HG03045 (cell line): ENCODE data around the gene TSPAN16.
A peak's percentile ranks its signal among the peaks of the same experiment; 100 is the strongest.
"Not testable (repeated sequence)": the region's sequence is repeated elsewhere in the genome, so short reads cannot be mapped to it uniquely, and the experiment has no call there.

Source experiments
- ATAC-seq: cut with Tn5 transposase; IDR thresholded peaks from one replicate; pipeline ENCODE4 v1.9.1; 2021; ENCODE audit warnings: mild to moderate bottlenecking, moderate library complexity; ENCODE audit not compliant: unreplicated experiment

TSPAN16 gene

DNA sequence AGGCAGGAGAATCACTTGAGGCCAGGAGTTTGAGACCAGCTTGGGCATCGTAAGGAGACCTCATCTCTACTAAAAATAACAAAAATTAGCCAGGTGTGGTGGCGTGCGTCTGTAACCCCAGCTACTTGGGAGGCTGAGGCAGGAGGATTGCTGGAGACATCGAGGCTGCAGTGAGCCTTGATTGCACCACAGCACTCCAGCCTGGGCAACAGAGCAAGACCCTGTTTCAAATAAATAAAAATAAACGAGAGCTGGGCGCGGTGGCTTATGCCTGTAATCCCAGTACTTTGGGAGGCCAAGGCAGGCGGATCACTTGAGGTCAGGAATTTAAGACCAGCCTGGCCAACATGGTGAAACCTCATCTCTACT, 44.1 kb downstream of the TSPAN16 start:
- ATAC-seq: not testable (repeated sequence)

GRCh38 chr19:11342429-11342828, 46.5 kb downstream of the TSPAN16 start:
- no peak for ATAC-seq

GRCh38 chr19:11345122-11345803, 49.3 kb downstream of the TSPAN16 start:
- ATAC-seq: no peak

DNA sequence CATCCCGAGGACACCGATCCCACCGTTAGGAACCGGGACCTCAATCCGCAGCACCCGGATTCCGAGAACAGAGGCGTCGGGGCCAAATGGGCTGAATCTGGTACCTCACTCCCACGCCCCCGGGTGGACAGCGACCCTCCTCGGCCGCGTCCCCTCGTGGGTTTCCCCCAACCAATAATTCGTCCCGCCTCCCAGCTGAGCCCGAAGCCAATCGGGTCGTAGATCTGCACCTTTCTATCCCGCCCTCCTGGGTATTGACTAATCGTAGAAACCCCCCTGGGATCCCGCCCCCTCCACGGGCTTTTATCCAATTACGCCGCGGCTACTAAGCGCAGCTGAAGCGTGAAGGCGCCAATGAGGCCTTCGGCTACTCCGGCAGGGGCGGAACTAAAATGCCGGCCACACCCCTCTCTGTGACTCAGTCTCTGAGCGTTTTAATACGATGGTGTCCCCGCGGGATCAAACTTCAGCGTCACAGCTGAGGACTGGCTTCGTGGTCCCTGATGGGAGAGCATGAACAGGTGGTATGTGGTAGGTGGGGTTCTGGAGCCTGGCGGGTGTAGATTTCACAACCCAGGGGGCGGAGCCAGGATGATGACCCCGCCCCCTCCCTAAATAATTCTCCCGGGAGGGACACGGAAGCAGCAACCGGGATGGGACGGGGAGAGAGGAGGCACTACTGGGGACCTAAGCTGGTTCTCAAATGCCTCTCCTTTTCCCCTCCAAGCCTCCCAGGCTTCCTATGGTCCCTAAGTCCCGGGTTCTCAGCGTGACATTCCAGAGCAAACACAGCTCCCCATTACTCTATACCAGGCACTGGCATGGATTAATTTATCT, 50.4 kb downstream of the TSPAN16 start, which contains the start of the genes CCDC159 and TMEM205:
TSS of gene CCDC159 (plus strand) at position 416 of the 837 bp plus-strand sequence. CDS start at position 504, 88 bp downstream.
TSS of gene TMEM205 (minus strand) at position 165 of the 837 bp plus-strand sequence. CDS start 649 bp downstream, outside the sequence.
- peak; percentile 90 for ATAC-seq

- no peak for ATAC-seq
These were observed 51.6 kb downstream of the TSPAN16 start for GRCh38 chr19:11347546-11348039.

DNA sequence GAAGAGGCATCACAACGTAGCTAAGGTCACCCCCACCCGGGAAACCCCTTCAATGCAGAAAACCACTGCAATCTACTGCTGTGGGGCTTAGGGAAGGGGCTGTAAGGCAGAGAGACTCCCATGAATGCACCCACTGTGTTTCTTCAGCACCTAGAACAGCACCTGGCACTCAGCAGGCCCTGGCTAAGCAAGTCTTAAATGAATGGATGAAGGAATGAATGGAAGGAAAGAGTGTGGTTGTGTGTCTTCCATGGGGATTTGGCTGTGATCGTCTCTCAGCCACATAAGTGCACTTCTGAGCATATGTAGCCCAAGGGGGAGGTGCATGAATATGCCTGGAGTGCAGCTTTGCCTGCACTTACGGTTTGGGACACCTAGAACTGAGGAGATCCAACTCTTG, 53.2 kb downstream of the TSPAN16 start:
- no peak for ATAC-seq

GRCh38 chr19:11354102-11354501, 58.1 kb downstream of the TSPAN16 start:
- ATAC-seq: not testable (repeated sequence)

DNA sequence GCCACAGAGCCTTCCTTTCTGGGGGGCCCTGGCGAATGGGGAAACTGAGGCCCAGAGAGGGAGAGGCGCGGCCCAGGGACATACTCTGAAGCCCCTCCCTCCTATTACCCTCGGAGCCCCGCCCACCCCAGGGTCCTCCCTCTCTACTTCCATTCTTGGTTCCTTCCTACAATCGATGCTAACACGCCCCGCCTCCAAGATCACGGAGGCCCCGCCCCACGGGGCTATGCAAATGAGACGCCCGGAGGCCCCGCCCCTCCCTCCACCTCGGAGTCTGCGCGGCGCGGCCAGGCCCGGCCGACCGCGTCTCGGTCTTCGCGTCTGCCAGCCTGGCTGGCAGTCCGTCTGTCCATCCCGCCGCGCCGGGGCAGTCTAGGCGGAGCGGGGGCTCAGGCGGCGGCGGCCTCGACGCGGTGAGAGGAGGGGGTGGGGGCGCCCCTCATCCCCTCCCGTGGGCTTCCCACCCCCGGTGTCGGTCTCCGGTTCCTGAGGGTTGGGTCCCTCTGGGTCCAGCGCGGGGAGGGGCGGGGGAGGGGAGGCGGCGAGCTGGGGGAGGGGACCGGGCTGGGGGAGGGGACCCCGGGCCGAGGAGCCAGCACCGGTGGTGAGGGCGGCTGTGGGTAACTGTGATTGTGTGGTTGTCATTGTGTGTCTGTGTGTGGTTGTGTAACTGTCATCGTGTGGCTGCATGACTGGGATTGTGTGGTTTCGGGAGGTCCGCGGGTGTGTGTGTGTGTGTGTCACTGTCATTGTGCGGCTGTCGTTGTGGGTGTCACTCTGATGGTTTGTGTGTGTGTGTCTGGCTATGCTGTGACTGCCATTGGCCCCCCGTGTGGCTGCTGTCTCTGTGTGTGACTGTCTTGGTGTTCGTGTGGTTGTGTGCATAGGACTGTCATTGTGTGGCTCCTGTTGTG, 59.5 kb downstream of the TSPAN16 start, which contains the start of gene PLPPR2:
TSS of gene PLPPR2 (plus strand) at position 273 of the 914 bp plus-strand sequence. CDS start 2,242 bp downstream, outside the sequence.
- ATAC-seq: no peak

DNA sequence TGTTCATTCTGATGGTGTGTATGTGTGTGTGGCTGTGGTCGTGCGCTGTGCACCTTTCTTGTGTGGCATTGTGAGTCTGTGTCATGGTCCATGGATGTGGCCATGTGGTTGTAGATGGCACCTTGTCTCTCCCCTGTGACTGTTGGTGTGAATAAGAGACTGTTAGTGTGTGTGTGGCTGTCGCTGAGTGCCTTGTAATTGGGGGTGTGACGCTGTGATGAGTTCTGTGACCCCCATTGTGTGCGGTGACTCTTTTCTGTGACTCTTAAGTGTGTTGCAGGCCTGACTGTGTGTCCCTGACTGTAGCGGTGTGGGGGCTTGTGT, 60.1 kb downstream of the TSPAN16 start:
- ATAC-seq: no peak

DNA sequence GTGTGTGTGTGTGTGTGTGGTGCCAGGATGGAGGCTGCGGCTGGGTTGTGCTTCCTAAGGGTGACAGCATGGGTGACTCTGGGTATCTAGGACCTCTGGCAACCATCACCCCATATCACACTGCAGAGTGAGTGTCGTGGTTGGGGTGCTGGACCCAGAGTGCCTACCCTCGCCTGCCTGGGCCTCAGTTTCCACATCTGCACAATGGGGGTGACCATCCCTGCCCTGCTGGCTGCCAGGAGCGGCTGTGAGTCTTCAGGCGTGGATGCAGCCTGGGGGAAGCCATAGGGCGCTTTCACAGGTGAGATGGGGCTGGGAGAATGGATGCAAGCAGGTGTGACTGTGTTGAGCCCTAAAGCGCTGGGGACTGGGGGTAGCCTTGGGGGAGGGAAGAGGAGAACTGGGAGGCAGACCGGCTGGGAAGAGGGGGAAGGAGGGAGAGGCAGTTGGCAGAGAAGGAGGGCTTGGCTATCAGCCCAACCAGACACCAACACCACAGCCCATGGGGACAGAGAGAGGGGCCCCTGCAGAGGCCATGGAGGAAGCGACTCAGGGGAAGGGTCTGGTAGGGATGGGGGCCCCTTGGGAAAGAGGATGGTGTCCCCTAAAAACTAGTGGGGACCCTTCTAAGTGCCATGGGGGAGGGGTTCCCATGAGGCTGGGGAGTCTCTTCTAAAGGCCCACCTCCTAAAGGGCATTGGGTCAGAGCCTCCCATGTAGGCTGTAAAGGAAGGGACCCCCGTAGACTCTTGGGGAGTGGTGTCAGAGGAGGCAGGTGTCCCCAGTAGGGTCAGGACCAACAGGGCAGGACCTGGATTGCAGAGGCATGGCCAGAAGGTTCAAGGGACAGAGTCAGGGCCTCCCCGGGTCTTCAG, 61.0 kb downstream of the TSPAN16 start:
- ATAC-seq: no peak

- ATAC-seq: no peak
These were observed 63.5 kb downstream of the TSPAN16 start for GRCh38 chr19:11359421-11359820.

- ATAC-seq: no peak
These were observed 65.2 kb downstream of the TSPAN16 start for GRCh38 chr19:11361037-11361770.

DNA sequence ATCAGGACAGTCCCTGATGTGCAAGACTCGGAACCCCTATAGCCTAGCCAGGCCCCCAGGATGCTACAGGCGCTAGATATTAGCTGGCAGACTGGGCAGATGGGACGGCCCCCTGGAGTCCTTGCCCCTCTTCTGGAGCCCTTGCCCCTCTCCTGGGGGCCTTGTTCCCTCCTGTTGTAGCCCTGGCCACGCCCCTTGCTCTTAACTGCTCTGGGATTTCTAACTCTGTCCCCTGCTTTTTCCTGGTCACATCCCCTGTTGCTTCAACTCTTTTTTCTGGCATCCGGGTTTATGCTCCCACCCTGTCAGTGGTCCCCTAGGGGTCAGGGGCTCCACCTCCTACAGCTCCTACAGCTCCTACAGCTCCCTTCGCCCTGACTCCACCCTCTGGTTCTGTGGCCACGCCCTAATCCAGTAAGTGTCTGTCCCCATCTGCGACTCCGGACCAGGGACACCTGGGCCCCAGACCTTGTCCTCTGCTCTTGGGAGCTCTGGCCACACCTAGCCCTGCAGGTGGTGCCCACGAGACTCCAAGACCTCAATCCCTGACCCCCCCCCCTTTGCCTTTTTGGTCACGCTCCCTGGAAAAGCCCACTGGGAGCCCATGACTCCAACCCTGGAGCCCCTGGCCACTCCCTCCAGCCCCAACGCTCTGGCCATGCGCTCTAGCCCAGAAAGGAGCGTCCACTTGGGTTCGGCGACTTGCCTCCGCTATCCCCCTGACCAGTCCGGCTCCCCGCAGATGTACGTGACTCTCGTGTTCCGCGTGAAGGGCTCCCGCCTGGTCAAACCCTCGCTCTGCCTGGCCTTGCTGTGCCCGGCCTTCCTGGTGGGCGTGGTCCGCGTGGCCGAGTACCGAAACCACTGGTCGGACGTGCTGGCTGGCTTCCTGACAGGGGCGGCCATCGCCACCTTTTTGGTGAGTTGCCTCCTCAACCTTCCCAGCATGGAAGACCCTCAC, 66.1 kb downstream of the TSPAN16 start:
- no peak for ATAC-seq

- no peak for ATAC-seq
These were observed 67.9 kb downstream of the TSPAN16 start for GRCh38 chr19:11363881-11364280.

DNA sequence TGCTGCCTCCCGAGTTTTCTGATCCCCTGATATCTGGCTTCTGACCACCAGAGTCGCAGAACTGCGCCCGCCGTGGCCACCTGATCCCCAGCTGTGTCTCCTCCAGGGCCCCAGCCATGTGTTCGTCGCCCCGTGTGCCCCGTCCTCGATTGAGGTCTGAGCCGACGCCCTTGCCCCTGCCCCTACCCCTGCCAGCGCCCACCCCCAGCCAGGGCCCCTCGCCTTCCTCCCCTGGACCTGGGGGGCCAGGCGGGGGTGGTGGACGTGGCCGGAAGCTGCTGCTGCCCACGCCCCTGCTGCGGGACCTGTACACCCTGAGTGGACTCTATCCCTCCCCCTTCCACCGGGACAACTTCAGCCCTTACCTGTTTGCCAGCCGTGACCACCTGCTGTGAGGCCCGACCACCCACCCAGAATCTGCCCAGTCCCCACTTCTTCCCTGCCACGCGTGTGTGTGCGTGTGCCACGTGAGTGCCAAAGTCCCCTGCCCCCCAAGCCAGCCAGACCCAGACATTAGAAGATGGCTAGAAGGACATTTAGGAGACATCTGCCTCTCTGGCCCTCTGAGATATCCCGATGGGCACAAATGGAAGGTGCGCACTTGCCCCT, 68.4 kb downstream of the TSPAN16 start:
- no peak for ATAC-seq

- no peak for ATAC-seq
These were observed 69.0 kb downstream of the TSPAN16 start for GRCh38 chr19:11364935-11365334.
